Activated effector memory CD4-positive, alpha-beta T cell treated with anti-CD3 and anti-CD28 coated beads, Interleukin-2, amount 50 U/mL, for 16 hours (primary cell): ENCODE results near the gene LRRC8A.
A peak's percentile ranks its signal among the peaks of the same experiment; 100 is the strongest.
"Not testable (repeated sequence)": the region's sequence is repeated elsewhere in the genome, so short reads cannot be mapped to it uniquely, and the experiment has no call there.

Experiments used
- DNase-seq: peaks from one replicate; pipeline ENCODE4 v3.0.0-alpha.2; 2020

LRRC8A gene

GRCh38 chr9:128881884-128882676 lies at the start of gene LRRC8A, which contains the start of gene KYAT1:
Gene LRRC8A, plus strand, starts transcription at chr9:128882133. Its CDS starts 25,032 bp downstream, at chr9:128907165.
Gene KYAT1, minus strand, starts transcription at chr9:128881950. Its CDS starts 36,545 bp downstream, at chr9:128845405.
- DNase-seq, result peak; percentile 100

DNA sequence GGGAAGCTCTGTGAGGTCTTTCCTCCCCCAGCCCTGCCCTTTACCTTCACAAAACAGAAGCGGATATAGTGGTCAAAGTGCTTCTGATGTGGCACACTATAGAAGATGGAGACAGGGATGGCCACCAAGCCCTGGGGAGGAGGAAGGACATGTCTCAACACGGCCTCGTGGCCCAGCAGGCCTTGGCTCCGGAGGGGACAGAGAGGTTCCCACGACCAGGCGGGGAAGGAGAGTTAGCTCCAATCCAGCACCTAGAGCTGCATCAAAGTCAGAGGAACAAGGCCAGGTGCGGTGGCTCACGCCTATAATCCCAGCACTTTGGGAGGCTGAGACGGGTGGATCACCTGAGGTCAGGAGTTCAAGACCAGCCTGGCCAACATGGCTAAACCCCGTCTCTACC lies 48.2 kb upstream of the LRRC8A start:
- DNase-seq, result no peak

- DNase-seq, result no peak
These were observed 46.4 kb upstream of the LRRC8A start for GRCh38 chr9:128835246-128836210.

DNA sequence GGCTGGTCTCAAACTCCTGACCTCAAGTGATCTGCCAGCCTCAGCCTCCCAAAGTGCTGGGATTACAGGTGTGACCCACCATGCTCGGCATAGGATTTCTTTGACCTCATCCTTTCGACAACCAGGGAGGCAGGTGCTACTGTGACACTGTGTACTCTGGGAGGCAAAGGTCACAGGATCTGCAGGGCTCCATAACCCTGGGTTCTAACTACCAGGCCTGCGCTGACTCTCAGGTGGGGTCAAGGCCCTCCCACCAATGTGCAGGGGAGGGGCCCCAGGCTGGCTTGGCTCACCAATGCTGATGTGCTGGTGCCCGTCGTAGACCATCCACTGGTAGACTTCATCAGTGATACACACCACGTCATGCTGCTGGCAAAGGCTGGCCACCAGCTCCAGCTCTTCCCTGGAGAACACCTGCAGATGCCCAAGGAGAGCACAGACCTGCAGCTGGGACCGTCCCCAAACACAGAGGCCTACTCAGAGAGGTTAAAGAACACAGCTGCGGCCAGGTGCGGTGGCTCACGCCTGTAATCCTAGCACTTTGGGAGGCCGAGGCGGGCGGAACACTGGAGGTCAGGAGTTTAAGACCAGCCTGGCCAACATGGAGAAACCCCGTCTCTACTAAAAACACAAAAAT lies 45.3 kb upstream of the LRRC8A start:
- DNase-seq, result no peak

DNA sequence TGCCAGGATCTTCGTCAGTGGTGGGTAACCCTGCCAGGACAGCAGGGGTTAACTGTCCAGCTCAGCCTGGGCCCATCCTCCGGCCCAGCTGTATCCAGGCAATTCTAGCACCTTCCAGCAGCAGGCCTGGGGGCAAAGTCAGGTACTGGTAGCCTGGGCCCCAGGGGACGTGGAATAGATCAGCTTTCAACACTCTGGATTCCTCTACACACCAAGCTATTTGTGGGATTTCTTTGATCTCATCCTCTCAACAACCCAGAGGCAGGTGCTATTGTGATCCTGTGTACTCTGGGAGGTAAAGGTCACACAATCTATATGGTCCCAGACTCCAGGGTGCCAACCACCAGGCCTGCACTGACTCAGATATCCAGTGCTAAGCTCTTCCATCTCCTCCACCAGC lies 43.6 kb upstream of the LRRC8A start:
- no peak for DNase-seq

DNA sequence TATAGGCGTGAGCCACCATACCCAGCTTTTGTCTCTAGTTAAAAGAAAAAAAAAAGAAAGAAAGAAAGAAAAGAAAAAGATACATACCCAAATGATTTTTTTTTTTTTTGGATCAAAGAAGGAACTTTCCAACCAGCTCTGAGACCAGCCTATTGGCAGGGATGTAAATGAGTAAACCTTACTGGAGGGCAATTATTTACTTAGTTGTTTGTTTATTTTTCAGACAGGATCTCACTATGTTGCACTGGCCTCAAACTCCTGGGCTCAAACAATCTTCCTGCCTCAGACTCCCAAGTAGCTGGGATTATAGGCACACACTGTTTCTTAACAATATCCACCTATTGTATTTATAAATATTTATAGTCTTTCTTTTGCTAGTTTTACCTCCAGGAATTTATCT lies 41.4 kb upstream of the LRRC8A start:
- DNase-seq, result no peak

DNA sequence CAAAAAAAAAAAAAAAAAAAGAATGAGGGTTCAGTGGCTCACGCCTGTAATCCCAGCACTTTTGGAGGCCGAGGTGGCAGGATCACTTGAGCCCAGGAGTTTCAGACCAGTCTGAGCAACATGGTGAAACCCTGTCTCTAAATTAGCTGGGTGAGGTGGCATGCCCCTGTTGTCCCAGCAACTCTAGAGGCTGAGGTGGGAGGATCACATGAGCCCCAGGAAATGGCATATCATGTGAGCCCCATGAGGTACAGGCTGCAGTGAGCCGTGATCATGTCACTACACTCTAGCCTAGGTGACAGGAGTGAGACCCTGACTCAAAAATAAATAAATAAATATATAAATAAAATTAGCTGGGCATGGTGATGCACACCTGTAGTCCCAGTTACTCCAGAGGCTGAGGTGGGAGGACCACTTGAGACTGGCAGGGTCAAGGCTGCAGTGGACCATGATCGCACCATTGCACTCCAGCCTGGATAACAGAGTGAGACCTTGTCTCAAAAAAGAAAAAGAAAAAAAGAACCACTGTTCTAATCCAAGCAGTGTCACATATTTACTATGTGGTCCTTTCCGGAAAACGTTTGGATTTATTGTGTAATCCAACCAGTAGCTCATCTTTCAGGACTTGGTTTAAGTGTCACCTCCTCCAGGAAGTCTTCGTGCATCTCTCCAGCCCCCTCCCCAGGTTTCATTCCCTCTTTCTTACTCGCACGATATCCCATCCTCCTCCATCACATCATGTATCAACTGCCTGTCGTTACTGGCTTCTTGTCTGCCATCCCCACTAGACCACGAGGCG lies 40.0 kb upstream of the LRRC8A start:
- no peak for DNase-seq

DNA sequence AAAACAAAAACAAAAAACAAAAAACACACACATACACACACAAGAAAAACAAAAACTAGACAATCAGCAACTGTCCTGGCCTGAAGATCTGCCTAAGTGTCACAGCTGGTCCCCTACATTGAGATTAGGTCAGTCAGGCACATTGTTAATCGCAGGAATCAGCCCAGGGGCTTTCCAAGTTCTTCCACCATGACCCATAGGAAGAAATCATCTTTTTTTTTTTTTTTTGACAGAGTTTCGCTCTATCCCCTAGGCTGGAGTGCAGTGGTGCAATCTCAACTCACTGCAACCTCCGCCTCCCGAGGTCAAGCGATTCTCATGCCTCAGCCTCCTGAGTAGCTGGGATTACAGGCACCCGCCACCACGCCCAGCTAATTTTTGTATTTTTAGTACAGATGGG lies 38.8 kb upstream of the LRRC8A start:
- DNase-seq, result not testable (repeated sequence)

DNA sequence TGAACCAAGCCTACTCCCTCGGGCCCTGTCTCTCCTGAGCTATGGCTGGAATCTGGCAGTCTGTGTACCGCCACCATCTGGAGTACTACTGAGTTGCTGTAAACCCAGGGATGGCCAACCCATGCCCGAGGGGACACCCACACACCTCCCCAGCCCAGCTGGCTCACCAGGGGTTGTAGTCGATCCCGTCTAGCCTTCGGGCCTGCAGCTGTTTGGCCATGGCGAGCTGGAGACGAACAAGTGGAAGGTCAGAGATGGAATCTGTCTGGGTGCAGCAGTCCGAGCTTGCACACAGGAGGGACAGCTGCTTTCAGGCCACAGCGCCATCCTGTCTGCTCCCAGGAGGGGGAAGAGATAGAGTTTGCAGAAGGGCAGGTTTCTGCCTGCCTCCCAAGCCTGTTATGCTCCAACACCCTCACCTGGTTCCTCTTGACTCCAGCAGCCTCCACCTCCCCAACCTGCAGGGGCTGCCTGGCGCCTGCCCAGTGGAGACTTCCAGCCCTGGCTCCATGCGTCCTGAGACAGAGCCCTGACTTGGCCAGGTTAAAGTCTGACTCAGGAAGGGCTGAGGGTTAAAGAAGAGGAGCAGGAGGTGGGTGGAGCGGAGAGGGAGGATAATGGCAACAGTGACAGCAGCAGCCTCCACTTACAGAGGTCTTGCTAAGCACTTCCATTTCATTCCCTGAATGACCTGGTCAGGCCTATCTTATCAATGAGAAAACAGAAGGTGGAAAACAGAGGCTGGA lies 36.6 kb upstream of the LRRC8A start:
- no peak for DNase-seq

- DNase-seq, result no peak
These were observed 35.3 kb upstream of the LRRC8A start for GRCh38 chr9:128846680-128847030.

- no peak for DNase-seq
These were observed 34.1 kb upstream of the LRRC8A start for GRCh38 chr9:128847803-128848202.

DNA sequence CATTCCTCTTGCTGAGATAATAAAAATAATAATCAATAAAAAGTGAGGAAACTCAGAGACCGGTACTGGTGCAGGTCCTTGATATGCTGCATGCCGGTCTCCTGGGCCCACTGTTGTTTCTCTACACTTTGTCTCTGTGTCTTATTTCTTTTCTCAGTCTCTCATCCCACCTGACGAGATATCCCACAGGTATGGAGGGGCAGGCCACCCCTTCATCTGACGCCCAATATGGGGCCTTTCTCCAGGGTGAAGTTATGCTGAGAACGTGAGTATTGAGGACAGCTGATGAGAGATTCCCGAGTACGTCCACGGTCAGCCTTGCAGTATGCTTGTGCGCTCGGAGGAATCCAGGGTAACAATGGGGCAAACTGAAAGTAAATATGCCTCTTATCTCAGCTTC lies 30.9 kb upstream of the LRRC8A start:
- not testable (repeated sequence) for DNase-seq

GRCh38 chr9:128851779-128852600 lies 29.9 kb upstream of the LRRC8A start:
- not testable (repeated sequence) for DNase-seq

DNA sequence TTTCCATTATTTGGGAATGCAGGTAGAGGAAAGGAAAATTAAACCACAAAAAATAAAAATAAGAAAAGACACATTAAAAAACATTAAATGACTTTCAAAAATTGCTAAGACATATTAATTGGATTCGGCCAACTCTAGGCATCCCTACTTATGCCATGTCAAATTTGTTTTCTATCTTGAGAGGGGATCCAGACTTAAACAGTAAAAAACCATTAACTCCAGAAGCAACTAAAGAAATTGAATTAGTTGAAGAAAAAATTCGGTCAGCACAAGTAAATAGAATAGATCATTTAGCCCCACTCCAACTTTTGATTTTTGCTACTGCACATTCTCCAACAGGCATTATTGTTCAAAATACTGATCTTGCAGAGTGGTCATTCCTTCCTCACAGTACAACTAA lies 29.3 kb upstream of the LRRC8A start:
- DNase-seq, result not testable (repeated sequence)

DNA sequence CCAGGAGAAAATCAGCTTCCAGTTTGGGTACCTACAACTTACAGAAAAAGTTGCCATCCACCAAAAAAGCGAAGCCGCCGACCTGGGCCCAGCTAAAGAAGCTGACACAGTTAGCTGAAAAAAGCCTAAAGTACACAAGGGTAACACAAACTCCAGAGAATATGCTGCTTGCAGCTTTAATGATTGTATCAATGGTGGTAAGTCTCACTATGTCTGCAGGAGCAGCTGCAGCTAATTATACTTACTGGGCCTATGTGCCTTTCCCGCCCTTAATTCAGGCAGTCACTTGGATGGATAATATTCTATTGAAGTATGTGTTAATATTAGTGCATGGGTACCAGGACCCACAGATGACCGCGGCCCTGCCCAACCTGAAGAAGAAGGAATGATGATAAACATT lies 27.5 kb upstream of the LRRC8A start:
- not testable (repeated sequence) for DNase-seq

- not testable (repeated sequence) for DNase-seq
These were observed 23.5 kb upstream of the LRRC8A start for GRCh38 chr9:128858476-128858875.

DNA sequence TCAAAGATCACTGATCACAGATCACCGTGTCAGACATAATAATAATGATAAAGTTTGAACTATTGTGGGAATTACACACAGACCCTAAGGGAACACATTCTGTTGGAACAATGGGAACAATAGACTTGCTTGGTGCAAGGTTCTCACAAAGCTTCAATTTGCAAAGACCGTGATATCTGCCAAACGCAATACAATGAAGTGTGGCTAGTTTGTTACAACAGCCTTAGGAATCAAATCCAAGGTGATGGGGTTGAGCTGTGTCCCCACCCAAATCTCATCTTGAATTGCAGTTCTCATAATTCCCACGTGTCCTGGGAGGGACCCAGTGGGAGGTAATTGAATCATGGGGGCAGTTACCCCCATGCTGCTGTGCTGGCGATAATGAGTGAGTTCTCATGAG lies 21.0 kb upstream of the LRRC8A start:
- DNase-seq, result no peak

DNA sequence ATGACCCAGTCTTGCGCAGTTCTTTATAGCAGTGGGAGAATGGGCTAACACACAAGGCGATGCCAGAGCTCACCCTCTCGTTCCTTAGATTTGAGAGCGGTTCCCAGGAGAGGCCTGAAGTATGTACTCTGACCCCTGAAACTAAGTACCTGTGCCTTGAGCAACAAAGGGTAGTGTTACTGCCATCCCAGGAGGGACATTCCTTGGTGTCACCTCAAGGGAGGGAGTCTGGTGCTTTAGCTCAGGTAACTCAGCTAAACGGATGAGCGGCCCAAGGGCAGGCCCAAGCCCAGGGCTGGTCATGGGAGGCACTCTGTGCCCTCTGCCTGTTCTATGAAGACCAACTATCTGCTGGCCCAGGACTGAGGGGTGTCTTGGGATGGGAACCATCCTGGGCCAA lies 20.4 kb upstream of the LRRC8A start:
- DNase-seq, result no peak

GRCh38 chr9:128862401-128862851 lies 19.5 kb upstream of the LRRC8A start:
- no peak for DNase-seq

DNA sequence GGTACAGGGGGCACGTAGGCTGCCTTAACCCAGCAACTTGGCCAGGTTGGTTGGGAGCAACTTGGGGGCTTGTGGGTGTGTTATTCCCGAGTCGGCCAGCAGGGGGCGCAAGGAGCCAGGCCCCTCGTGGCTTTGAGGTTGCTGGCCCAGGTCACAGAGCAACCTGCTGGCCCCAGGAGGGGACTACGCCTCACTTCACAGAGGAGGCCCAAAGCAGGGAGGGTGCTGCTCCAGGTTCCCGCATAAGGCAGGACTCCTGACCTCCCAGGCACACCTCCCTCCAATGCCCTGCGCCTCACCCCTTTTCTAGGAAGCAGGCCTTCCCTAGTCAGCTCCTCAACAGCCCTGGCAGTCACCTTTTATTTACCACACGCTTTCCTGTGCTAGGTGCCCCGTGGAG lies 18.3 kb upstream of the LRRC8A start:
- DNase-seq, result peak; percentile 95
